GM12892 (cell line): ENCODE measurements around the gene NCOA1.

Experiments
- POLR2A ChIP-seq: IDR thresholded peaks from 2 replicates; pipeline ENCODE4 v1.6.1; 2011; ENCODE audit warnings: low read depth, low read length, control low read depth
- POLR2AphosphoS5 ChIP-seq: IDR thresholded peaks from 2 replicates; pipeline ENCODE4 v1.6.1; 2011; ENCODE audit warnings: low read depth, low read length, control low read depth
- TAF1 ChIP-seq: IDR thresholded peaks from 2 replicates; pipeline ENCODE4 v1.6.1; 2011; ENCODE audit warnings: low read depth, mild to moderate bottlenecking, control low read depth, low read length, borderline replicate concordance

- TF ChIP-seq POLR2AphosphoS5: no peak
- no peak for TF ChIP-seq POLR2A
- no peak for TF ChIP-seq TAF1
Observed at GRCh38 chr2:24813691-24814137, 322.7 kb downstream of the NCOA1 start.
